Activated CD4-positive, alpha-beta T cell treated with anti-CD3 and anti-CD28 coated beads, Interleukin-2, Interleukin-6, amounts not matched to agents 100 ng/mL and 50 ng/mL, durations not matched to agents 16 hours and 8 hours (primary cell): Measurements from ENCODE around the gene BLOC1S2.
"Not testable (repeated sequence)": the region's sequence is repeated elsewhere in the genome, so short reads cannot be mapped to it uniquely, and the experiment has no call there.

Source experiments
- DNase-seq: peaks from one replicate; pipeline ENCODE4 v3.0.0-alpha.2; 2020

BLOC1S2 gene

GRCh38 chr10:100289641-100290040 is 3.2 kb upstream of the BLOC1S2 start:
- DNase-seq, result no peak

- no peak for DNase-seq
Measured at GRCh38 chr10:100288196-100288595, 1.7 kb upstream of the BLOC1S2 start.

GRCh38 chr10:100287756-100288155 is 1.3 kb upstream of the BLOC1S2 start:
- DNase-seq, result no peak

GRCh38 chr10:100285326-100285725 is 1.2 kb downstream of the BLOC1S2 start:
- DNase-seq, result not testable (repeated sequence)

- DNase-seq, result no peak
Measured at GRCh38 chr10:100282907-100283306, 3.6 kb downstream of the BLOC1S2 start.

GRCh38 chr10:100276971-100277370 is 9.5 kb downstream of the BLOC1S2 start:
- not testable (repeated sequence) for DNase-seq

- DNase-seq, result peak; percentile 86
Measured at GRCh38 chr10:100267239-100268104, 19.0 kb downstream of the BLOC1S2 start, which contains the start of gene CWF19L1. Gene CWF19L1, minus strand, starts transcription at chr10:100267638. Its CDS starts 45 bp downstream, at chr10:100267593.

GRCh38 chr10:100265821-100266485 is 20.5 kb downstream of the BLOC1S2 start:
- no peak for DNase-seq

GRCh38 chr10:100254191-100254590 is 32.3 kb downstream of the BLOC1S2 start:
- DNase-seq, result no peak

- no peak for DNase-seq
Measured at GRCh38 chr10:100253041-100253440, 33.4 kb downstream of the BLOC1S2 start.

GRCh38 chr10:100248820-100249219 is 37.7 kb downstream of the BLOC1S2 start:
- no peak for DNase-seq

GRCh38 chr10:100245484-100246220 is 40.8 kb downstream of the BLOC1S2 start:
- no peak for DNase-seq

GRCh38 chr10:100239851-100240250 is 46.6 kb downstream of the BLOC1S2 start:
- DNase-seq, result no peak

GRCh38 chr10:100238429-100238828 is 48.1 kb downstream of the BLOC1S2 start:
- DNase-seq, result peak; percentile 58

GRCh38 chr10:100232101-100232500 is 54.4 kb downstream of the BLOC1S2 start:
- DNase-seq, result no peak

- peak; percentile 4 for DNase-seq
Measured at GRCh38 chr10:100229819-100230422, 56.6 kb downstream of the BLOC1S2 start.

GRCh38 chr10:100223879-100224278 is 62.6 kb downstream of the BLOC1S2 start:
- DNase-seq, result no peak
